Caki2 (cell line): Measurements from ENCODE around the gene ITGB2. TPM values are rescaled to one million over a fixed set of nuclear protein-coding genes. Genes with fewer than 3 reads are reported as not detected.
"Not testable (repeated sequence)": the region's sequence is repeated elsewhere in the genome, so short reads cannot be mapped to it uniquely, and the experiment has no call there.

Experiments
- DNase-seq: peaks from one replicate; pipeline ENCODE4 v3.0.0-alpha.2; 2015; ENCODE audit warnings: low read depth
- in situ Hi-C: cut with HindIII; loops from 2 replicates; pipeline ENCODE4 v1.10.0; 2016; ENCODE audit warnings: low sequenced_read_pairs, low pct_unique_long_range_greater_than_20kb, mixed read lengths
- total RNA-seq: library from RNA; depleted of rRNA; stranded (reverse); fragments of >200 nt; shearing (Covaris generic); gene quantifications from 2 replicates; pipeline ENCODE4 v1.2.3, GENCODE V29; 2014; ENCODE audit warnings: low replicate concordance

ITGB2 gene
- total RNA-seq, 1 experiment from 2014 or later, result 11.9 TPM

- in situ Hi-C loops, result no loop called here
These were observed 3.1 kb downstream of the ITGB2 start for GRCh38 chr21:44917446-44918106.

GRCh38 chr21:44916965-44917364, 3.7 kb downstream of the ITGB2 start:
- in situ Hi-C loops, result no loop called here
- DNase-seq, result no peak

More at GRCh38 chr21:44917446-44918106, 3.1 kb downstream of the ITGB2 start:
- no peak for DNase-seq

- DNase-seq, result no peak
- in situ Hi-C loops, result no loop called here
These were observed 6.4 kb downstream of the ITGB2 start for GRCh38 chr21:44914176-44914874.

- DNase-seq, result no peak
- in situ Hi-C loops, result no loop called here
These were observed 7.1 kb downstream of the ITGB2 start for GRCh38 chr21:44913425-44914175.

GRCh38 chr21:44912506-44913412, 7.9 kb downstream of the ITGB2 start:
- DNase-seq, in situ Hi-C loops: not testable (repeated sequence)

GRCh38 chr21:44912158-44912473, 8.6 kb downstream of the ITGB2 start:
- in situ Hi-C loops, result no loop called here

GRCh38 chr21:44911384-44912157, 9.1 kb downstream of the ITGB2 start:
- peak; percentile 21 for DNase-seq
- in situ Hi-C loops, result no loop called here

More at GRCh38 chr21:44912158-44912473, 8.6 kb downstream of the ITGB2 start:
- no peak for DNase-seq

- DNase-seq, result no peak
- in situ Hi-C loops, result no loop called here
These were observed 9.7 kb downstream of the ITGB2 start for GRCh38 chr21:44911068-44911383.

GRCh38 chr21:44910229-44911067, 10.3 kb downstream of the ITGB2 start:
- in situ Hi-C loops, result no loop called here
- DNase-seq, result no peak

- in situ Hi-C loops, result no loop called here
These were observed 11.0 kb downstream of the ITGB2 start for GRCh38 chr21:44909719-44910118.

GRCh38 chr21:44908908-44909307, 11.8 kb downstream of the ITGB2 start:
- in situ Hi-C loops, result no loop called here
- no peak for DNase-seq

More at GRCh38 chr21:44909719-44910118, 11.0 kb downstream of the ITGB2 start:
- no peak for DNase-seq

GRCh38 chr21:44907966-44908895, 12.5 kb downstream of the ITGB2 start:
- in situ Hi-C loops, result no loop called here
- no peak for DNase-seq

- in situ Hi-C loops, result no loop called here
- no peak for DNase-seq
These were observed 13.3 kb downstream of the ITGB2 start for GRCh38 chr21:44907225-44907965.

GRCh38 chr21:44905728-44906090, 15.0 kb downstream of the ITGB2 start:
- DNase-seq, result no peak
- in situ Hi-C loops, result no loop called here

- no peak for DNase-seq
- in situ Hi-C loops, result no loop called here
These were observed 15.5 kb downstream of the ITGB2 start for GRCh38 chr21:44905016-44905727.
